NCI-H2171 (cell line): ENCODE measurements around the gene NFASC.

Experiments used
- DNase-seq: peaks from one replicate; lab custom pipeline; 2025; lab: John Stamatoyannopoulos, UW

Gene NFASC

DNA sequence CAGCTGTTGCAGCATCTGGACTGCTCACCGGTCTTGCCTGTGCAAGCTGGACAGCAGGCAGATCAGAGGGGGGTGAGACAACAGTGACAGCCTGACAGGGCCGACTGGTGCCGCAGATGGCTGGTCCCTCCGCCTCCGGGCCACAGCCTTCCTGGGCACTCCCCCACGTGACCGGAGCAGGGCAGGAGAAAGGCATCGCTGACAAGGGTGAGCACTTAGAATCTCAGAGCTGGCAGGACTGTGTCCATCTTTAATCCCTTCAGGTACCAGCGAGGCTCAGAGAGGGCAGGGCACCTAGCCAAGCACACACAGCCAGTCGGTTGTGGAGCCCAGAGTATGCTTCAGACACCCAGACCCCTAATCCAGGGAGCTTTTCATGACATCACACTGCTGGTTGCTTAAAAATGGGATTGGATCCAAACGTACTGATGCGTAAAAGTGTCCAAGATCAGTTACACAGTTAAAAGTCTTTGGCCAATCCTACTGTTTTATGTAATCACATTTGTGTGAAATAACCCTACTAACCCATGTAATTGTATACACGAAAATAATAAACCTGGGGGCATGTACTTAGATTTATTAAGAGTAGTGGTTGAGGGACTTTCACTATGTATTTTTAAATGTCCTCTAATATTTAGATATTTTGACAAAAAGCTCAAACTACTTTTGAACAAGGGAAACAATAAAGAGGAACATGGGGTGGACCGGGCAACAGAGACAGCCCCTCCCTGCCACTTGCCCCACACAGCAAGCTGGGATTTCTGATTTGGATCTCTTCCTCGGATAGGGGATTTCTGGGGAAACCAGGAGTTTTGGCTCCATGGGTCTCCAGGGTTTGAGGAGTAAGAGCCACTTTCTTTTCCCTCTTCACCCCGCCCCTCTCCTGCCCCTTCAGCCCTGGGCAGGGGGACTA lies 171.6 kb downstream of the NFASC start:
- no peak for DNase-seq

DNA sequence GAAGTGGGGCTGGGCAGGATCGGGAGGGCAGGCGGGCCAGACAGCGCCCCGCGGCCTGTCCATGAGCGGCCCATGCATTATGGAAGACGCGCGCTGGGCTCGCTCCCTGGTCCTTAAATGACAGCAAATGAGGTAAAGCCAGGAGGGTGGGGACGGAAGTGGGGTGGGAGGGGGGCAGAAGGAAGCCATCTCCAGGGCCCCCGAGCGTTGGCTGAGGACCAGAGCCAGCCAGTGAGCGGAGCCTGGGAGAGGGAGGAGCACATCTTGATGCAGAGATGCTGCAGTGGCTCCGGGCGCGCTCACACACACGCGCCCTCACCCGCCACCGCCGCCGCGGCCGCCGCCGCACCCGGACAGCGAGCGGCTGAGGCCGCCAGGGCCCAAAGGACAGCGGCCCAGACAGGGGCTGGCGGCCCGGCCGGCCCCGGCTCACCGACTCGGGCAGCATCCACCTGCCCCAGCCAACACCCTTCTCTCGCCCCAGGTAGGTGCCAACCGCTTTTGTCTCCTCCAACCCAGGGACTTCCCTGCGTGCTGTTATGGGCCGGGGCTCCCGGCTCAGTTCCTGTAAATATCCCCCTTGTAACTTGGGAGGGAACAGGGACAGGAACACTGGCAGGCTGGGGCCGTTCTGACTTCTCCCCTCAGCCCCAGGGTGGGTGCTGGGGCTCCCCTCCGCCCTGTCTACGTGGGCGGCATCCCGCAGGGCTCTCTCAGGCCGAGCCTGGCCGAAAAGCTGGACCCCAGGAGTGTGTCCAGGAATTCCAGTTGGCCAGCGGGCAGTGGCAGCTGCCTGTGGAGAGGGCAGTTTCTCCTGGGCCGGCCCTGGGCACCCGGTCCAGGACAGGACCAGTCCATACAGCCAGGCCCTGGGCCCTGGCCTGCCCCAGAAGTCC lies 172.5 kb downstream of the NFASC start, which contains the start of gene CNTN2:
Gene CNTN2, plus strand, starts transcription at position 302 of the 896 bp plus-strand sequence. CDS start 9,974 bp downstream, outside the sequence.
- no peak for DNase-seq

- DNase-seq, result no peak
Observed at GRCh38 chr1:205043866-205044265, 173.2 kb downstream of the NFASC start.

GRCh38 chr1:205044741-205045140 lies 174.1 kb downstream of the NFASC start:
- no peak for DNase-seq

- no peak for DNase-seq
Observed at GRCh38 chr1:205045146-205045545, 174.5 kb downstream of the NFASC start.

DNA sequence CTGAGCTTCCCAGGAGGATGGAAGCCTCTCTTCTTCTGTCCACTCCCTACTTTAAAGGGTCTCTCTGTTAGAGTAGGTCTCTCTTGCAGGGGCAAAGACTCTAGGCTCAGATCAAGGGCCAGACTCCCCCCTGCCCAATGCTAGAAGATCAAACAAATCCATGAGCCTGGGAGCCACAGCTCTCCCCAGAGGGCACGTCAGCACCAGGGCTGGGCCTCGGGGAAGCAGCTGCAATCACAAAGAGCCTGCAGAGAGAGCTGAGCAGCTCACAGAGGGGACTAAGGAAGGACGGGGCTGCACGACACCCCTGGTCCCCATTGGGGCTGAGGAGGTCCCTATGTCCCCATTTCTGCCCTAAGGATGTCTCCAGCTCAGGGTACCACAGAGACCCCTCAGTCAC lies 176.2 kb downstream of the NFASC start:
- no peak for DNase-seq

DNA sequence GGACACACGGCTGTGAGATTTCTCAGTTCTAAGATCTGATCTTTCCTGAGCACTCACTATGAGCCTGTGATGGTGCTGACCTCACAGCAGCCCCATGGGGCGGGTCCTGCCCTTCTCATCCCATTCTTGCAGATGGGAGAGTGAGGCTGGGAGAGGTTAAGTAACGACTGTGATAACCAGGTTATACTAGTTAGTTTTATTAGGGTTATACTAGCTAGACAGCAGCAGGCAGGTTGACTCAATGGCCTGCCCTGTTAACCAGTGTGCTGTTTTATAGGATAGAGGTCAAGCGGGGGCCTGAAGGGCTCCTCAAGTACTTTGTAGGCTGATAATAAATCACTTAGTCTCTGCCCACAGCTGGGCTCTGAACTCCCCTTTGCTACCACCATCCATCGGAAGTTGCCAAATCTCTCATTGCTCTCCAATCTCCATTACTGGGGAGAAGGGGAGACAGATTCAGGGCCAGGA lies 177.1 kb downstream of the NFASC start:
- no peak for DNase-seq

DNA sequence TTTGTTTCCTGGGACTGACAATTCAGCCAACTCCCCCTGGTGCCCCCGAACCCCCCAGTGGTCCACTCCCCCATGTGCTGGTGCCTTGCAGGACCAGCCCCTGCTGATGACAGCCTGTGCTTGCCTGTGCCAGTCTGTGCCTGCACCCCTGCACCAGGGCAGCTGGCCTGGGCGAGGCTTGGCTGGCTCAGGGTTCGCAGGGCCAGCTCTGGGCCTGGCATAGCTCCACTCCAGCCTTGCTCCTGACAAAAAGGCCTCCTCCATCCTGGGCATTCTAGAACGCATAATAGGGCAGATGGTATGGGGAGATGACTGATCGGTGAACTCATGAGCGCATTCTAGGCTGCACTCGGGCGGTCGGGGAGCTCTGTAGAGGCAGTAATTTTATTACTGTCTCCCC lies 177.7 kb downstream of the NFASC start:
- no peak for DNase-seq

DNA sequence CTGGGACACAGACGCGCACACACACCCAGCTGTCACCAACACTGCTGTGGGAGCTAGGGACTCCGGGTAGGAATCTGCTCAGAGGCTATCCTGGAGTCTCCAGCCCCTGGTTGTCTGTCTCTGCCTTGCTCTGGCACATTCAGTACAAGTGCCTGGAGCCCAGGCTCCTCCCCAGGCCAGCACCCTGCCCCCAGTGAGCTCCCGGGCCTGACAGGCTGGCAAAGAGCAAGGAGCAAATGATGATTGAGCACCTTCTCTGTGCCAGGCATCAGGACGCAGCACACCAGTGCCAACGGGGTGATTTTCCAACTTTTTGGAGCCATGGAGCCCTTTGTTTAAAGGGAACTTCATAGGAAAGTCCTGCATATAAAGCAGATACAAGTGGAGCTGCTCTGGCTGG lies 178.8 kb downstream of the NFASC start:
- no peak for DNase-seq

DNA sequence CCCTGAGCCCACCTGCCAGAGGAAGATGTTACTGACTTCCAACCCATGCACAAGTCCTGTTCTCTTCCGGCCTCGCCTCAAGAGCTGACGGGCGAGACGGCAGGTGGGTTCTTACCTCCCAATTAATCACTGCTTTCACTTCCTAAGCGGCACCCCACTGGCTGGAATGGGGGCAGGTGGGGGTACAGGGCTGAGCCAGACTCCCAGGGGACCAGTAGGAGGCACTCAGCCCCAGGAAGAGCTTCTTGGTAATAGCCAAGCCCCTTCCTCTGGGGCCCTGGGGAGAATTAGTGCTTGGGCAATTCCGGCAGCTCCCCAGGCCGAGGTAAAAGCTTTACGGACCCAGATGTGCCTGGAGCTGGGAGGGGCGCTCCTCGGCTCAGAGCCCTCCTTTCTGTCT lies 182.0 kb downstream of the NFASC start:
- DNase-seq, result peak; percentile 38

DNA sequence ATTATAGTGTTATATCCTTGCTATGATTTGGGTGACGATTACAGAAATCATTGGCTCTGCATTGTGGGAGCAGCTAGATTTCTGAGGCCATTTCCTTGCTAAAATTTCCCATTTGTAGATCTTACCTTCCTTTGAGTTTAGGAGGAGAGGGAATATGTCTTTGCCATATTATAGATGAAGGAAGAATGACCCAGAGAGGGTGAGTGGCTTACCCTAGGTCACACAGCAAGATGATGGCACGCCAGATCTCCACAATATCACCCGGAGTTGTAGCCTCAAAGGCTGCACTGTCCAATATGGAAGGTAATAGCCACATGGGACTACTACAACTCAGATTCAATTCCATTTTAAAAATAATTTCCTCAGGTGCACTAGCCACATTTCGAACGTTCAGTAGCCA lies 182.6 kb downstream of the NFASC start:
- DNase-seq, result no peak

- no peak for DNase-seq
Observed at GRCh38 chr1:205054013-205054412, 183.4 kb downstream of the NFASC start.

GRCh38 chr1:205056188-205056611 lies 185.5 kb downstream of the NFASC start:
- peak; percentile 46 for DNase-seq

GRCh38 chr1:205056956-205057568 lies 186.4 kb downstream of the NFASC start:
- no peak for DNase-seq

GRCh38 chr1:205057808-205058575 lies 187.3 kb downstream of the NFASC start:
- DNase-seq, result no peak

GRCh38 chr1:205058853-205059252 lies 188.2 kb downstream of the NFASC start:
- DNase-seq, result no peak

- no peak for DNase-seq
Observed at GRCh38 chr1:205059660-205060059, 189.0 kb downstream of the NFASC start.

GRCh38 chr1:205060746-205061145 lies 190.1 kb downstream of the NFASC start:
- no peak for DNase-seq

DNA sequence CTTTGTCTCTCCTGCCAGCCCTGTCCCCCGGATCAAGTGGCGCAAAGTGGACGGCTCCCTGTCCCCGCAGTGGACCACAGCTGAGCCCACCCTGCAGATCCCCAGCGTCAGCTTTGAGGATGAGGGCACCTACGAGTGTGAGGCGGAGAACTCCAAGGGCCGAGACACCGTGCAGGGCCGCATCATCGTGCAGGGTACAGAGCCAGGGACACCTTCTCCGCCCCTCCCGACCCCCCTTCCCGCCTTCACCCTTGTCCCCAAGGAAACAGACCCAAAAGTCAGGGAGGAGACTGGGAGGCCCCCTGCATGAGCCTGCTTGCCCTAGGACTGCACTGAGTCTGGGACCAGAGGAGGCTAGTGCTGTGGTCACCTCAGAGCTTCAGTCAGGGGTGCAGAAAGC lies 190.6 kb downstream of the NFASC start:
- DNase-seq, result no peak

DNA sequence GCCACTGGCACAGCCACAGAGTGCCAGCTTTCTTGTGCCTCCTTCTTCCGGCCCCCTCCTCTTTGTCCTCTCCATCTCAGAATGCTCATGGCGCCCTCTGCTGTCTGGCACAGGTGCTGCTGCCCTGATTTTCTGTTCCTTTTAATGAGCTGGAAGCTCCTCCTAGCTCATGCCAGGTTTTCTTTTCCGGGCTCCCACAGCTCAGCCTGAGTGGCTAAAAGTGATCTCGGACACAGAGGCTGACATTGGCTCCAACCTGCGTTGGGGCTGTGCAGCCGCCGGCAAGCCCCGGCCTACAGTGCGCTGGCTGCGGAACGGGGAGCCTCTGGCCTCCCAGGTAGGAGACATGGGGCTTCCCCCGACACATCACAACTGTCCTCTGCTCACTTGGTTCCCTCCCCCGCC lies 191.0 kb downstream of the NFASC start:
- DNase-seq, result peak; percentile 67

DNA sequence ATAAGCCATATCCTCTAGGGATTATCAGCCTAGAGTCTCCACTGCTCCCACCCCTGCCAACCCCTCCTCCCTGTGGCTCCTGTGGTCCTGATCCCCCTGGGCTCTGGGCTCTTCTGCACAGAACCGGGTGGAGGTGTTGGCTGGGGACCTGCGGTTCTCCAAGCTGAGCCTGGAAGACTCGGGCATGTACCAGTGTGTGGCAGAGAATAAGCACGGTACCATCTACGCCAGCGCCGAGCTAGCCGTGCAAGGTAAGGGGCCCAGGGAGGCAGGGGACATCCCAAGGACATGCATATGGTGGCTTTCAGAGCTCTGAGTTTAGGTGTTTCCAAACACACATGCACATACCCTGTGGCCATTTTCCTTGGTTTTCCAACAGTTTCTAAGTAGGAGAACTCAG lies 191.7 kb downstream of the NFASC start:
- DNase-seq, result no peak
